Putamen (tissue), 1 donor: ENCODE data around the gene GGCT.
A peak's percentile ranks its signal among the peaks of the same experiment; 100 is the strongest.

Source experiments
- DNase-seq: peaks from one replicate; pipeline ENCODE4 v3.0.0-alpha.2; 2016; ENCODE audit warnings: low spot score

GGCT gene

DNA sequence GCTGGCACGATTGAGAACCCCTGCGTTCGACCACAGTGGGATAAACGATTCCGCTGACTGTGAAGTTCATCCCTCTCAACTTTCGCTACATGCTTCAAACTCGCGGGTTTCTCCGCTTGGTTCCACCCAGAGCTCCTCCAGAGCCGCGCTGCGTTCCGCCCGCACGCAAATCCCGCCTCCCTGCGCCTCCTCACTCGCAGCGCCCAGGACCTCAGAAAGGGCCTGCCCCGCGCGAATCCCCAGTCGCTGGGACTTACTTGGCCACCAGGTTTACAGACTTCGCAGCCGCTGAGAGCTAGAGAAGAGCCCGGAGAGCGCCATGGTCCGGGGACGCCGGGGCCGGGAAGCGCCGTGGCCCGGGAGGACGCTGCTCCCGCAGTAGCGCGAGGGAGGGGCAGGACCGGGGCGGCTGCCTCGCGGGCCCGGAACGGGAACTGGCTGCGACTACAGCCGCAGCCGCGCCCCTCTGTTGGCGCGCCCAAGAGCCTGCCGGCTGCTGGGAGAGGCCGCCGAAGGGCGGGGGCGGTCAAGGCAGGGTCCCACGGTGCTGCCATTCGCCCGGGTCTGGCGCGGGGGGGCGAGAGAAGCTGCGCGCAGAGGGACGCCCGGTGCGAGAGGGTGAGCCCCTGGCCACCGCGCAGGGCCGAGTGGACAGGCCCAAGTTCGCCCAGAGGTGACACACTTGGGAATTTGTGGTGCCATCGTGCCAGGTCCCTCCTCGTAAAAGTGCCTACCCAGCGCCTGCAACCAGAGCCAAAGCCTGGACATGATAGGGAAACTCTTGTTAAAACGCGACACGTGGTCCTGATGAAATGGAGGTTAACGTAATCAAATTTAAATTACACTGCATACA is 26.1 kb downstream of the GGCT start, which contains the start of gene NOD1:
TSS of gene NOD1 (minus strand) at position 436 of the 853 bp plus-strand sequence. CDS start 21,863 bp downstream, outside the sequence.
- peak; percentile 57 for DNase-seq

DNA sequence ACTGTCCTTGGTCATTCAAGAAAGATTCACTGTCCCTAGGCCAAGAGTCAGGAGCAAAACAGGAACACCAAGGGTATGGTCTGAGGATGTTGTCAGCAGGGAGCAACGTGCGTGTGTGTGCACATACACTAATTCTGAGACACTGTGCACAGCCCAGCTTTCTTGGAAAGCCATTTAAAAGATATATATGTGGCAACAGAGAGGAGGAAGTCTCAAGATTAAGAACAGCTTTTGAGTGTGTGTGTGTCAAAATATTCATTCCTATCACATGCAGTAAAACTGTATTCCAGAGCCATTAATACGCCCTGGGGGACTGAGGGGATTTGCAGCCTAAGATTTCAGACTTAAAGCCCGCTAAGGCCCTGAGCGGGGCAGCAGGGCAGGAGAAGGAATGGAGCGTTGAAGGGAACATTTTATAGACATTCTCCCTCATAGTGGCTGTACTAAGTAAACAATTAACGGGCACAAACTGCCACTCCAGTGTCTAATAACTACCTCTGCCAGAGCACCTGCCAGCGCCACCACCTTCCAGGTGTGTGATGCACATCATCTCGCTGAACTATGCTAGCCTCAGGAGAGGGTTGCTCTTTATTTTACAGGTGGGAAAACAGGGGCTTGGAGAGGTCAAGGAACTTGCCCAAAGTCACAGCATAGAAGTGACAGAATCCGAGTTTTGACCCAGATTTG is 28.0 kb downstream of the GGCT start:
- no peak for DNase-seq

DNA sequence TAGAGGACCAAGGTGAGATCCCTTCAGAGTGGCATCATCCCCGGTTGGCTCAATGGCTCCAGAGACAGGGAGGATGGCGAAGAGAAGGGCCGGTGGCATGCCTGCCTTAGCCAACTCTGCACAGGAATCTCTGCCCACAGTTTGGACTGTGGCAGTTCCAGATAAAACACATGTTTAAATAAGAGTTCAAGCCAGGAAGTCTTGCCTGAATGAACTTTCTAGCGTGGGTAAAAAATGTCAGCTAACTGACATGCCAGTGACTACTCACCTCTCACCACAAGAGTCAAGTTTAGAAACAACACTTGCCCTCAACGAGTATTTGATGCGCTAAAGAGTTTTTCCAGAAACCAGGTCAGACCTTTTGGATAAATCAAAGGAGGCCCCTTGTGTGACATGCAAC is 29.0 kb downstream of the GGCT start:
- DNase-seq, result no peak

DNA sequence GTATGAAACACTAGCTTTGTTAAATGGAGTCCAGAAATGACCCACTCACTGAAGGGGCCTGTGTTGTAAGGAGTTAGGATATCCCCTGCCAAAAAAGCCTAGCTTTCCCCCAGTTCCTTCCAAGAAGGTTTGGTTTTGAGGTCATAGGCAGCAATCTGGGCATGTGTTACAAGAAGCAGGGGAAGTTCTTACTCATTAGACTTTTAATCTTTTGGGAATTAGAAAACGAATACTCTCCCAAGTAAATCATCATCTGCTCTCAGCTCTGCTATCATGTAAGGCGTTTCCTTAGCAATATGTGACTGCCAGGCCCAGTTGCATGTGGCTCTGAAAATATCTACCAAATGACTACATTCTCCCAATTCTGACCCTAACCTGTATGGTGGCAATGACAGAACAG is 29.7 kb downstream of the GGCT start:
- no peak for DNase-seq

DNA sequence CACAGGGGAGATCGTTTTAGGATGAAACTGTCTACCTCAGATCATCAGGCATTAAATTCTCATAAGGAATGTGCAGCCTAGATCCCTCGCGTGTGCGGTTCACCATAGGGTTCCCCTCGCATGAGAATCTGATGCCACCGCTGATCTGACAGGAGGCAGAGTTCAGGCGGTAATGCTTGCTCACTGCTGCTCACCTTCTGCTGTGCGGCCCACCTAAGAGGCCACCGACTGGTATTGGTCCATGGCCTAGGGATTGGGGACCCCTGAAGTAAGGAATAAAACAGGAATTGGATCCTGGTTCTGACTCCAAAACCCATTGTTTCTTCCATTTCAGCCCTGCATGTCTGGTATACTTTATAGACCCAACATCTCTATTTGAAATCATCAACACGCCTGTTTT is 30.1 kb downstream of the GGCT start:
- DNase-seq, result no peak

DNA sequence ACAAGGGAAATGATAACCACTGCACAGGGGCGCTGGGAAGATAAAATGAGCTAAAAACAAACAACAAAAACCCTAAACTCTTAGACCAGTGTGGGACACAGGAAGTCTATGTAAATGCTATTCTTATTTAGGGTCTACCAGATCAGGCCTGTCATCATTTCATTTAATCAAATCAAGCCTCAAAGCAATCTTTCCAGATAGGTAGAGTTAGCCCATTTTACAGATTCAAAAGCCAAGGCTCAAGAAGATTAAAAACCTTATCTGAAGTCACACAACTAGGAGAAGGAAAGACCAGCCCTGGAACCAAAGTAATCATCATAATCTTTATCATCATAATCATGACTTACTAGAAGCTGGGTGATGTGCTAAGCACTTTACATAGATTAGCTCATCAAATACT is 30.7 kb downstream of the GGCT start:
- DNase-seq, result no peak

DNA sequence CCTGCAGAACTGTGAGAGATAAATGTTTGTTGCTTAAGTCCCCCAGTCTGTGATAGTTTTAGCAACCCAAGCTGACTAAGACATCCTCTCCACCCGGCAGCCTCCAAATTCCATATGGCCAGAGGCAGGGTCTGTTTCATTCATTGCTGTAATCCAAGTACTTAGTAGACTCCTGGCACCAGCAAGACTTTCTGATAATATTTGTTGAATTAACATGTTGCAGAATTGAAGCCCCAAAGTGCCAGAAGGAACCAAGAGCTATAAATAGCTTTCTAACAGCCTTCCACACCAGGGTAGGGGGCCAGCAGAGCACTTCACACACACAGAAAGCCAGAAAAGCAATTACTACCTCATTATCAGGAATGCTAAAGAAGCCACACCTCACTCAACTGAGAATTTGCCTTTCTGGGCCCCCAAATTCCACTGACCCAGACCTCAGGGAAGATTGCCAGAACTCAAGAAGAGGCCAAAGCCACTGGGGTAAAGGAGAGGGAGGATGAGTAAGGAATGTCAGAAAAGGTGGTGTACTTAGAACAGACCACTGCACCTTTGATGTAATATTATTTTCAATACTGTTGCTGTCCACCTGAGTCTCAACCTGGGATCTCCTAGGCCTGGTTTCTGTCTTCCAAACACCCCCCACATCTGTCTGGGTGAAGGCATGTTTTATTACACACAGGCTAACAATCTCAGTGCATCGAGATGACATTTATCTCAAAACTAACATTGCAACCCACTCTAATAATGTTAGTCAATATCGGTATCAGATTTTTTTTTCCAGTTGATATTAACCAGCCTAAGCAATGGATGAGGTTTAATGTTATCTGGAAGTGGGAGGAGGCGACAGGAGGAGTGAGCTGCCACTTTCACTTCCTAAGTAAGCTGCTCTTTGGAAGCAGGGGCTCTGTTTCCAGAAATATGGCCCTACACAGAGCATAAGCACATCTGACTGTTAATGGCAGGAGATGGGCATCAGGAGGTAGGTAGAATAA is 31.5 kb downstream of the GGCT start:
- DNase-seq, result no peak

DNA sequence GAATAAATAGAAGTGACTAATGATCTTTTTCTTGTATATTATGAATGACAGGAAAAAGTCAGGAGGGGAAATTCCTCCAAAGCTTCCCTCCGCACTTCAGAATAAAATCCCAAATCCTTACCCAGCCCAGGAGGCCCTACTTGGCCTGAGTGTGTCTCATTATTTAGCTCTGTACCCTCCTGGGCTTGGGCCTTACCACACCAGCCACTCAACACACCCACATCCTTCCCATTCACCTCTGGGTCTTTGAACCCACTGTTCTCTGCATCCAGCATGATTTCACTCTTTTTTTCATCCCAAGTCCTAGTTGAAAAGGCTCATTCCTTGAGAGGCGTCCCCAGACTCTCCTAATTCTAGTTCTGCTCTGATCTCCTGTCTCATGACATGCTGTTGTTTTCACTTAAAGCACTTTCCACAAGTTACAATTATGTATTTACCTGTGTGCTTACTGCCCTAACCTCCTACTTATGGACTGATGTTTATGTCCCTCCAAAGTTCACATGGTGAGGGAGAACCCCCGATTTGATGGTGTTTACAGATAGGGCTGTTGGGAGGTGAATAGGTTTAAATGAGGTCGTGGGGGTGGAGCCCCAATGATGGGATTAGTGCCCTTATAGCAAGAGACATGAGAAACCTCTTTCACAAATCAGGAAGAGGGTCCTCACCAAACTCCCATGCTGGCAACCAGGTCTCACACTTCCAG is 32.4 kb downstream of the GGCT start:
- DNase-seq, result no peak

DNA sequence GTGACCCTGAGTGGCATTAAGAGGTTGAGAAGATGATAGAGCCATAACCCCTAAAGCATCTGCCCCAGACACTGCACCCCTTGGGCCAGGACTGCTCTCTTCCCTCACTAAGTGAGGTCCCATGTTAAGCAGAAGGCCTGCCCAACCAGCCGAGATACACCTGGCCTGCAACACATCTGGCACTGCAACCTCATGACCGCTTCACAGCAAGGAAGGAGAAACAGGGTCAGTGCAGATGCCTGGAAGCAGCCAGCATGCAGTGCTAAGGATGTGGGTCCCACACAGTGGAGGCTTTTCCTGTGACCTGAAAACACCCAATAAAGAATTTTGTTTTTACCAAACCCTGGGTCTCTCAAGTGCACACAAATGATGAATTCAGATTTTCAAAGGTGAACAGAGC is 33.4 kb downstream of the GGCT start:
- no peak for DNase-seq

DNA sequence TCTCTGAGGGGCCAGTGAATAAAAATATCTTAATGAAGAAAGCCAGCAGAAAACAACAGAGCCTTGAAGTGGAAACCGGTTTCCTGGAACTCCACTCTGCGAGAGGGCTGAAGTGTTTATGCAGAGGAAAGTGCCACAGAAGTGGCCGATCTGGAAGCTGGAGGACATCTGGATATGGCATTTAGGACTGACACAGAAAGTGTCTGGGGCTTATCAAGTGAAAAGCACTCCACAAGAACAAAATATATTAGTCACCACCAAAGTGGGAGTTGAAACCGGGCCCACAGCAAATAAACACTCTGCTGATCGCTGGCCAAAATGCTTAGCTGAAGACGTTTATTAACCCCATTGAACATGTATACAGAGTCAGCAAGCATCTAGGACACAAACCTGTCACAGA is 33.9 kb downstream of the GGCT start:
- DNase-seq, result no peak

DNA sequence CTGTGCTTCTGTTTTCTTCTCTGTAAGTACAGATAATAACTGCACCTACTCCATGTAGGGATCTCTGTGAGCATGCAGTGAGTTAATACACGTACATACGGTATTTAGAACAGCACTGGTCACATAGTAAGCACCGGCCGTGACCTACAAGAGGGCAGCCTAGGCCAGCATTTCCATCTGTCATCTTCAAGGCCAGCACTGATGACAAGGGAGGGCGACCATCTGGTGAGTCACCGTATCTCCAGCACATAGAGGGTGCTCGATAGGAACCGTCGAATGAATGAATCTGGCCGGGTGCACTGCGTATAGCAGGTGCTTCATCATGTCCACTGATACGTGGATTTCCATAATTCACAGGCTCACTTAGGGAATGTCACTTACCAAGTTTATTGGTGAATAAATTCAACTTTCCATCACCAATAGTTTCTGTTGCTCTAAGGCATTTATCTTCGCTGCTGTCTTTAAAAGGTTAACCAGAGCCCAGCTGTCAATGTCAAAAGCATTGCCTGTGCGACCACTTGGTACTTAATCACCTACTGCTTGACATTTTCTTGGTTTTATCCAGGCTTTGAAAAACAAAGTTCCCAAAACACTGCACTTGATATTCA is 34.4 kb downstream of the GGCT start:
- no peak for DNase-seq

DNA sequence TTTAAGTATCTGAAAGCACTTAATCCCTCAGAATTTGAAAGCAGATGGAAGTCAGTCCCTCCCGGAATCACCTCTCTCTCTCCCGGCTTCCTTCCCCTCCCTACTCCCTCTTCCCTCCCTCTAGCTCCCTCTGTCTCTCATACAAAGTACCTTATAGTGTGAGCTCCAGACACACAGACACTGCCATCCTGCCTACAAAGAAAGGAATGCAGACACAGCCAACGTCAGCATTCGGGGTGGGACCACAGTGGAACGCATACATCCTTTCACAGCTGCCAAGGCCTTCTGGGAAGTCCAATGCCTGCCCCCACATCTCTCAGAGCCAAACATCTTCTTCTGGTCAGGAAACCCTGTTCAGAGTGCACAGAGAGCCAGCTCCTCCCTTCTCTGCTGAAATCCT is 35.3 kb downstream of the GGCT start:
- peak; percentile 31 for DNase-seq

DNA sequence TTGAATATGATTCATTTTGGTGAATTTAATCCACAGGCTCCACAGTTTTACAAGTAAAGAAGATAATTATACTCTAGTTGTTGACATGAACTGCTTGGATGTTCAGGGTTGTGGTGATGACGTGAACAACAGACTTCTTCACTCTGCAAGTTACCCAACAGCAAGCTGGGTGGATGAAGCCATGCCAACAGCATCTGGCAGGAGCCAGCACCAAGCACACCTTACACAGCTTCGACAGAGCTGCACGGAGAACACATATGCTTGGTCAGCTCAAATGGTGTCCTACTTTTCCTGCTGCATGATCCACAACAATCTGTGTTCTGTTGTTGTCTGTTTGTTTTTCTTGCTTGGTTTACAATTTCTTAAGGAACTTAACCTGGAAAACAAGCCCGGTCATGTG is 35.8 kb downstream of the GGCT start:
- no peak for DNase-seq

DNA sequence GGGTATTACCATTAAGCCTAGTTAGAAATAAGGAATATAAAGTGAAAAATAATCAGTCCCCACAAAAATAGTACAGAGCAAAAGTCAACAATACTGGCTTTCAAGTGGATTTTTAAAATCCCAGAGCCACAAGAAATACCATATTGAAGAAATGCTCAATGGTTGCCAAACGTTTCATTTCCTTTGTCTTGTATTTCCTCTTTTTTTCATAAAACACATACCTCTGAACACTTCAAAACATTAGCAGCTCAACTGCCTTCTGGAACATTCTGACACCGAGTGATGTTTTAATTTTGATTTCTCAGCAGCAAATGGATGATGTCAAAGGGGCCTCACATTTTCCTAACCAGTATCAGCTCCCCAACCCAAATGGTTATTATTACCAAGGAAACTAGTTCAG is 36.6 kb downstream of the GGCT start:
- DNase-seq, result no peak

DNA sequence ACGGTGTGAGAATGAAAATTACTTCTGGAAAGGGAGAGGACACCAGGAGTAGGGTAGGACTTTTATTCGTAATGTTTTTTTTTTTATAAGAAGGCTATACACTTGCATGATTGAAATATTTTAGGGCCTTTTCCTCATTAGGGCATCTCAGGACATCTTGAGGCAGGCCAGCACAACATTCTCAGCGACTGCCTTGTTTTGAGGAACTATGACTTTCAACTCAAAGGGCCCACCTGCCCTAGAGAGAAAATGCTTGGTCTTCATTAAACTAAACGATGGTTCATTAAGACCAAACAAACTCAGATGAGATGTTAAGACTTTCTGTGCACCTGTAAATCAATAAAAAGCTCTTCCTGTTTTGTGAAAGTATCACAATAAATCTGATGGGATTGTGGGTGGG is 37.4 kb downstream of the GGCT start:
- DNase-seq, result no peak

DNA sequence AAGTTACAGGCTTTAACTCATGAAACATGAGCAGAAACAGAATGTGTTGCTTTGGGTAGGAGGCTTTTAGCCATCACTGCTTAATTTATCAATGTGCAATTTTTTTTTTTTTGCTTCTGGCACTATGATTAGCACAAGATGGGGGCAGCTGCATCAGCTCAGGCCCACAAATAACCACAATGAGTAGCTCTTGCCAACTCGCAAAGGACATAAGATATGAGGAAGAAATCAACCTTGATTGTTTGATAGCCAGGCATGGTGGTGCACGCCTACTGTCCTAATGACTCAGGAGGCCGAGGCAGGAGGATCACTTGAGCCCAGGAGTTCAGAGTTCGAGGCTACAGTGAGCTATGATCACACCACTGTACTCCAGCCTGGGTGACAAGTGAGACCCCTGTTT is 38.4 kb downstream of the GGCT start:
- DNase-seq, result no peak

DNA sequence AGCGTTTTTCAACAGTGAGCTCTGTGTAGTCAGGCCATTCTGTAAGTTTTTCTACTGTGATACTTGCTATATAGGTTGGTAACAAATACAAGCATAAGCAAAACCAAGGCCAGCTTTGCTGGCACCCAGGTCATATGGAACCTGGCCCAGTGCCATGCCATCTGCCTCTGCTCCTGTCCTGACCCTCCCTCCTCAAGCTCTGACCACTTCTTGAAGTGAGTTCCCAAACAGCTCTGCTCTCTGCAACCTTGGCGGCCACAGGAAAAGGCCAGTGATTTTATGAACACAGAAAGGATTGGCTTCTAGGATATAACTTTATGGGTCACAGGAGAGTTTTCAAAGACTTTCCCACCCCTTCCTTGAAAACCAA is 38.8 kb downstream of the GGCT start:
- DNase-seq, result no peak

DNA sequence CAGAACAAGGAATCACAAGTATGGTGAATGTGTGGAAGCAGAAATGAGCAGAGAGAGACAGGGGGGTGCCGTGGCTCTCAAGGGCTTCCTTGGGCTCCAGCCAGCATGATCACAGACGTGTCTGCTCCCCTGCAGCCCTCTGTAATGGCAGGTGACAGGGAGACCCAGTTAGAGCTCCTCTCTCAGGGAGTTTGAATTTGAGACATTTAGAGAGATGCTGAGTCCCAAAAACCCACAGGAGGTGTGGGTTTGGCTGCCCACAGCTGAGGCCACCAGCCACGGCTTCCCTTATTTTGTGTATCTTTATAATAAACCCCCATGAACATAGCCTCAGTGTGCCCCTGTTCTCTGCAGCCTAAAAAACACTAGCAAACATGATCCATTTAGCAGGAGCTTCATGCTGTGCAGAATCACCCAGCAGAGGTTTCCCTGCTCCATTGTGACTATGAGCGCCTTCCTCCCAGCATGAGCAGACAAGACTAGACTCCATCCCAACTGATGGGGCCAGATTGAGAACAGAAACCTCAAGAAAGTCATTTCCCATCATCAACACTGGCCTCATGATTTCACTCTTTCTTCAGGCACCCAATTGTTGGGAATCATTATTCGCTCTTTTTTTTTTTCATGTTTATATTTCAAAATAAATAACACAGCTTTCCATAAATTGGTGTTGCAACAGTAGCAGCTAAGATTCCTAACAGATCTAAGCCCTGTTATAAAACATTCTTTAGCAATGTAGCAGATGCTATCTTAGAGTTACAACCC is 39.4 kb downstream of the GGCT start:
- DNase-seq, result no peak

DNA sequence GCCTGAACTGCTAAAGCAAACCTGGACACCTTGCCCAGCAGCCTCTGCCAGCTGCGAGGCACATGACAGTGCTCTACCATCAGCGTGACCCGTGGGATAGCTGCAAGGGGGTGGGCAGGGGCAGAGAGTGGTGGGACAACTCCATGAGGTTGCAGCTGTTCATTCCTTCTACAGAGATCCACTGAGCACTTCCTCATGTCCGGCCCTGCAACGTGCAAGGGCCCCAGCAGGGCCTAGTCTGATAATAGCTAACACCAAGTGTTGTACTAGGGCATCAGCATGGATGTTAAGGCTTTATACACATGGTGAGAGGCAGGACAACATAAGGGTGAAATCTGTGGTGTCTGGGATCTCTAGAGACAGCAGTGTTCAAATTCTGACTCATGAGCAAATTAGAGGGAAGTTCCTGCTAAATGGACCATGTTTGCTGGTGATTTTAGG is 40.4 kb downstream of the GGCT start:
- no peak for DNase-seq

DNA sequence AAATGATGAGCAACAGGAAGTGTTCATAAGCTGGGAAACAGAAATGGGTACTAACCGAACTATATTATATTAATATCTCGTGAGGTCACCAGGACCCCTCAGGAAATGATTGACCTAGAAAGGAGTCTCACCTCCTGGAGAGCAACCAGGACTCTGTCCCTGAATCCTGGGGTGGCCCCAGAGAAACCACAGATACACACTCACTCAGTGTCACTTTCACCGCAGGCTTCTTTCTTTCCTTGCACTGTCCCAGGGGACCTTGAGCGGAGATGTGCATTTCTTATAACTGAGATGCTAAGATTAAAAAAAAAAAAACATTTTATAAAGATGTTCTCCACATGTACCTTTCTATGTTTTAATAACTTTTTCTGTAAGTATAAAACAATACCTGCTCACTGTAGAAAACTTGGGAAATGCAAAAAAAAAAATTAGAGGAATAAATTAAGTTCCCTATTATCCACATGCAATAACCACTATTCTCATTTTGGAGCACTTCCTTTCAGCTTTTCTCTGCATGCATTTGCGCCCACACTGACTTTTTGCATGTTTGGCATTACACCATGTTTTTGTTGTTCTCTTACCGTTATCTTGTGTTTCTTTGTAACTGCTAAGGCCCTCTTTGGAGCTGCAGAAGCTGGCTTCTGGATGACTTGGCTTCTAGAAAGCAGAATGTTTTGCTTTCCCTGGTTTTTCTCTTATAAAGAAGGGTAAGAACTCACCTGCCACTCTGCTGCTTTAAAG is 41.1 kb downstream of the GGCT start:
- no peak for DNase-seq
